Spleen (tissue), 11 donors: ENCODE measurements around the gene EYA2. TPM values are rescaled to one million over a fixed set of nuclear protein-coding genes. Genes with fewer than 3 reads are reported as not detected.

ENCODE experiments used
- microRNA-seq, 3 donors: library from miRNA; unstranded; fragments of <30 nt; microRNA quantifications; one replicate each; pipeline versions ENCODE4 to v1.1.0, GENCODE V29; 2019 to 2020
- polyA plus RNA-seq, 3 donors: library from polyadenylated mRNA; stranded (reverse); fragments of 200-250 nt; gene quantifications; one replicate each; pipeline ENCODE4 v1.2.1, GENCODE V29; 2013
- small RNA-seq, 4 donors: library from RNA; depleted of rRNA; stranded (forward); fragments of <200 nt; gene quantifications; one replicate each; pipeline ENCODE3, GENCODE V24; 2016
- total RNA-seq, 7 donors: library from RNA; depleted of rRNA in 3 of 7; stranded (reverse); fragments of >200 nt in 3 of 7; fragmentation: NEBNext Ultra II Directional in 4 of 7; extraction: Animal tissue kit (Norgen Biotek cat#: 25700) in 4 of 7; gene quantifications; one replicate each; pipeline versions ENCODE4 v1.1.0 to v1.2.1, GENCODE V29; 2016 to 2021
- donor health status: healthy with polysubstance abuse.
- donor health status: DM: no; HTN: no; CAD: no; lungs with moderate emphysema.
- donor health status: DM: no; HTN: no; CAD: no.
- donor health status: Bipolar disorder and iron deficiency.
- donor health status: healthy.
- donor health status: DM: no; HTN: no; CAD: no.
- donor health status: DM: yes; HTN: yes; CAD: no.

The EYA2 gene
- total and polyA plus RNA-seq, 10 donors, result 0.26 to 0.76 (median 0.51) TPM; not detected in 1

Small RNA genes lying within 50 kb of the gene (microRNA-seq; reads per million reads assigned to microRNA genes)
- gene MIR3616, result 0 reads per million in 3 donors

Small RNA genes lying within 50 kb of the gene (small RNA-seq; reads per million reads assigned to genes)
- gene MIR3616, result 0 reads per million in 4 donors

Other genes starting within 250 kb of the EYA2 start
- gene SLC13A3, start 243.4 kb upstream of the EYA2 start, total RNA-seq, result 1 to 10 TPM in 2 of 7 donors, under 1 TPM in 4, not detected in 1; 0.34 to 1.7 (median 0.64) TPM
- under 1 TPM; 0.16 to 0.17 (median 0.17) TPM for gene SLC13A3, start 243.4 kb upstream of the EYA2 start, polyA plus RNA-seq
- gene TP53RK, start 205.4 kb upstream of the EYA2 start, total RNA-seq, result 10 to 100 TPM; 11.1 to 24.2 (median 13.3) TPM
- 10 to 100 TPM in 1 of 3 donors, 1 to 10 TPM in 2; 6.9 to 11.2 (median 9.4) TPM for gene TP53RK, start 205.4 kb upstream of the EYA2 start, polyA plus RNA-seq
- gene SLC2A10, start 185.2 kb upstream of the EYA2 start, total RNA-seq, result 1 to 10 TPM; 2.0 to 7.3 (median 5.0) TPM
- 1 to 10 TPM; 1.9 to 2.6 (median 2.3) TPM for gene SLC2A10, start 185.2 kb upstream of the EYA2 start, polyA plus RNA-seq